ENCODE results near the gene EAF1.
A peak's percentile ranks its signal among the peaks of the same experiment; 100 is the strongest.
"Not testable (repeated sequence)": the region's sequence is repeated elsewhere in the genome, so short reads cannot be mapped to it uniquely, and the experiment has no call there.

EAF1 gene

GRCh38 chr3:15453501-15453900 lies 26.1 kb downstream of the EAF1 start:
- no peak for DNase-seq

- no peak for DNase-seq
These were observed 26.7 kb downstream of the EAF1 start for GRCh38 chr3:15453991-15454625.

- DNase-seq = no peak
These were observed 27.6 kb downstream of the EAF1 start for GRCh38 chr3:15454965-15455364.

GRCh38 chr3:15455756-15456155 lies 28.4 kb downstream of the EAF1 start:
- no peak for DNase-seq

- no peak for DNase-seq
These were observed 28.9 kb downstream of the EAF1 start for GRCh38 chr3:15456321-15456720.

GRCh38 chr3:15456915-15457314 lies 29.5 kb downstream of the EAF1 start:
- not testable (repeated sequence) for DNase-seq

GRCh38 chr3:15458212-15458780 lies 30.9 kb downstream of the EAF1 start:
- DNase-seq = no peak

- no peak for DNase-seq
These were observed 33.6 kb downstream of the EAF1 start for GRCh38 chr3:15460891-15461531.

GRCh38 chr3:15462451-15462850 lies 35.1 kb downstream of the EAF1 start:
- DNase-seq = peak; percentile 32

GRCh38 chr3:15465876-15466585 lies 38.6 kb downstream of the EAF1 start:
- DNase-seq = no peak

GRCh38 chr3:15467227-15468181 lies 40.1 kb downstream of the EAF1 start:
- no peak for DNase-seq

GRCh38 chr3:15470261-15470660 lies 42.9 kb downstream of the EAF1 start:
- DNase-seq = no peak

- no peak for DNase-seq
These were observed 43.5 kb downstream of the EAF1 start for GRCh38 chr3:15470849-15471248.

- DNase-seq = no peak
These were observed 44.5 kb downstream of the EAF1 start for GRCh38 chr3:15471861-15472260.

GRCh38 chr3:15475161-15475560 lies 47.8 kb downstream of the EAF1 start:
- DNase-seq = no peak

- DNase-seq = no peak
These were observed 49.0 kb downstream of the EAF1 start for GRCh38 chr3:15476378-15476777.

GRCh38 chr3:15477951-15478639 lies 50.7 kb downstream of the EAF1 start:
- DNase-seq = no peak

GRCh38 chr3:15478640-15478979 lies 51.2 kb downstream of the EAF1 start:
- no peak for DNase-seq

- no peak for DNase-seq
These were observed 52.2 kb downstream of the EAF1 start for GRCh38 chr3:15479400-15480224.

GRCh38 chr3:15484551-15484950 lies 57.2 kb downstream of the EAF1 start:
- DNase-seq = not testable (repeated sequence)

GRCh38 chr3:15486020-15486419 lies 58.6 kb downstream of the EAF1 start:
- DNase-seq = no peak
